Tibial nerve (tissue), 4 donors: ENCODE data around the gene HIGD1A. TPM values are rescaled to one million over a fixed set of nuclear protein-coding genes. Genes with fewer than 3 reads are reported as not detected.
A peak's percentile ranks its signal among the peaks of the same experiment; 100 is the strongest.

ENCODE experiments used
- DNase-seq, 2 donors: peaks; one replicate each; pipeline ENCODE4 v3.0.0-alpha.2; 2019; ENCODE audit warnings: low spot score in 2 of 2
- H3K27ac ChIP-seq, 4 donors: fragments of 200-600 bp; sonication (generic) in 3 of 4; one replicate each; pipeline ENCODE4 v1.5.1; 2017 to 2019; ENCODE audit warnings: mild to moderate bottlenecking in 1 of 4
- H3K27me3 ChIP-seq, 2 donors: fragments of 200-600 bp; sonication (generic) in 1 of 2; one replicate each; pipeline versions ENCODE4 v1.5.1 to v1.6.0; 2017 to 2019
- H3K36me3 ChIP-seq, 3 donors: fragments of 200-600 bp; sonication (generic); one replicate each; pipeline ENCODE4 v1.5.1; 2018 to 2019
- H3K4me1 ChIP-seq, 4 donors: fragments of 200-600 bp; sonication (generic) in 3 of 4; one replicate each; pipeline ENCODE4 v1.5.1; 2017 to 2019
- H3K4me3 ChIP-seq, 4 donors: fragments of 200-600 bp; sonication (generic) in 3 of 4; one replicate each; pipeline ENCODE4 v1.5.1; 2017 to 2019; ENCODE audit warnings: mild to moderate bottlenecking in 1 of 4, moderate library complexity in 1 of 4
- H3K9me3 ChIP-seq, 4 donors: fragments of 200-600 bp; sonication (generic) in 3 of 4; one replicate each; pipeline ENCODE4 v1.5.1; 2017 to 2019
- EP300 ChIP-seq, 2 donors: sonication (generic); formaldehyde crosslinking; IDR thresholded peaks; one replicate each; pipeline ENCODE4 v1.6.1; 2017; ENCODE audit warnings: antibody characterized with exemption in 2 of 2, mild to moderate bottlenecking in 1 of 2
- POLR2A ChIP-seq, 2 donors: fragments of 450-650 bp; IDR thresholded peaks; one replicate each; pipeline ENCODE4 v1.6.1; 2017; ENCODE audit warnings: antibody characterized with exemption in 2 of 2, mild to moderate bottlenecking in 2 of 2, moderate library complexity in 2 of 2
- WGBS, 2 donors: methylation state at CpG; one replicate each; pipeline ENCODE4 v1.1.5; 2018; 5-methylcytosine and 5-hydroxymethylcytosine counted together
- total RNA-seq, 4 donors: library from RNA; depleted of rRNA; stranded (reverse); fragments of >200 nt; gene quantifications; one replicate each; pipeline ENCODE4 v1.1.0, GENCODE V29; 2016
- TF ChIP-seq, protein P1 (sequence below), 5 experiments: fragments of 200-600 bp in 3 of 5; fragments of 450-650 bp in 2 of 5; sonication (generic) in 3 of 5; IDR thresholded peaks; one replicate each; pipeline ENCODE4 v1.5.1; 2016 to 2019; ENCODE audit warnings: antibody characterized with exemption in 5 of 5, mild to moderate bottlenecking in 3 of 5, moderate library complexity in 2 of 5

HIGD1A gene
- total RNA-seq, 4 donors from 2014 or later: 155 to 204 (median 186) TPM

DNA sequence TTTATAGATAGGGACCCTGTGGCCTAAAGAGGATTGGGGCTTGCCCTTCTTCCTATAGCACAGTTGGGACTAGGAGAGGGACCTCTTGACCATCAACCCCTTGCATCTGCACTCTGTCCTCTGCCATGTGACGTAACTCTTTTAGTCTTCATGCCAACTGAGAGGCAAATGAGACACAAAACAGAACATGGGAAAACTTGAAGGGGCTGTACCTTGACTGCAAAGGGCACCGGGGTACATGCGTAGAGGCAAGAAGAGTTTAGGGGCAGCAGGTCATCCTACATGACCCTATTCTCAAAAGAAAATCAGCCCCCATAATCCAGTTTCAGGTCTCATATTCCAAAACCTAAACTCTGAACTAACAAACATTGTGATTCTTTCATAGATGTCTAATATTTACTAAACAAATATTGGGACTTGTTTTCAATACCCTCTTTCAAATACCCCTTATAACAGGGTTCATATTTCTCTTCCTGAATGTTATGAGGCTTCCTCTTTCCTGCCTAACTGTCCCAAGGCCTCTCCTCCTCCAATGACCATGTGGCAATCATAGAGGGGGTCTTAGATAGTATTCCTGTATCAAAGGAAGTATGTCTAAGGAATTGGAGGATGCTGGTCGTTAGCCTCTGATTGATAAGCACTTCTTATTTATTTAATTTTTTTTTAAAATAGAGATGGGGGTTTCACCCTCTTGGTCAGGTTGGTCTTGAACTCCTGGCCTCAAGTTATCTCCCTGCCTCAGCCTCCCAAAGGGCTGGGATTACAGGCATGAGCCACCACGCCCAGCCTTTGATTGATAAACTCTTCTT is 25.5 kb upstream of the HIGD1A start:
- no peak overlapping the region for H3K4me3 ChIP-seq
- peaks cover 0 to 13% (median 4%) of the 10 kb centered on the region in 4 donors for H3K4me1 ChIP-seq
- TF ChIP-seq, protein P1, sequence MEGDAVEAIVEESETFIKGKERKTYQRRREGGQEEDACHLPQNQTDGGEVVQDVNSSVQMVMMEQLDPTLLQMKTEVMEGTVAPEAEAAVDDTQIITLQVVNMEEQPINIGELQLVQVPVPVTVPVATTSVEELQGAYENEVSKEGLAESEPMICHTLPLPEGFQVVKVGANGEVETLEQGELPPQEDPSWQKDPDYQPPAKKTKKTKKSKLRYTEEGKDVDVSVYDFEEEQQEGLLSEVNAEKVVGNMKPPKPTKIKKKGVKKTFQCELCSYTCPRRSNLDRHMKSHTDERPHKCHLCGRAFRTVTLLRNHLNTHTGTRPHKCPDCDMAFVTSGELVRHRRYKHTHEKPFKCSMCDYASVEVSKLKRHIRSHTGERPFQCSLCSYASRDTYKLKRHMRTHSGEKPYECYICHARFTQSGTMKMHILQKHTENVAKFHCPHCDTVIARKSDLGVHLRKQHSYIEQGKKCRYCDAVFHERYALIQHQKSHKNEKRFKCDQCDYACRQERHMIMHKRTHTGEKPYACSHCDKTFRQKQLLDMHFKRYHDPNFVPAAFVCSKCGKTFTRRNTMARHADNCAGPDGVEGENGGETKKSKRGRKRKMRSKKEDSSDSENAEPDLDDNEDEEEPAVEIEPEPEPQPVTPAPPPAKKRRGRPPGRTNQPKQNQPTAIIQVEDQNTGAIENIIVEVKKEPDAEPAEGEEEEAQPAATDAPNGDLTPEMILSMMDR (IDR thresholded peaks at IDR 0.05): no peak
- no peaks in the 10 kb centered on the region for H3K9me3 ChIP-seq
- no peaks in the 10 kb centered on the region for H3K36me3 ChIP-seq
- 84 to 85% methylated on average over 5 of the region's 5 CpGs for WGBS, 2 donors
- no peaks in the 10 kb centered on the region for H3K27me3 ChIP-seq
- DNase-seq: no peak
- no peak overlapping the region for H3K27ac ChIP-seq

DNA sequence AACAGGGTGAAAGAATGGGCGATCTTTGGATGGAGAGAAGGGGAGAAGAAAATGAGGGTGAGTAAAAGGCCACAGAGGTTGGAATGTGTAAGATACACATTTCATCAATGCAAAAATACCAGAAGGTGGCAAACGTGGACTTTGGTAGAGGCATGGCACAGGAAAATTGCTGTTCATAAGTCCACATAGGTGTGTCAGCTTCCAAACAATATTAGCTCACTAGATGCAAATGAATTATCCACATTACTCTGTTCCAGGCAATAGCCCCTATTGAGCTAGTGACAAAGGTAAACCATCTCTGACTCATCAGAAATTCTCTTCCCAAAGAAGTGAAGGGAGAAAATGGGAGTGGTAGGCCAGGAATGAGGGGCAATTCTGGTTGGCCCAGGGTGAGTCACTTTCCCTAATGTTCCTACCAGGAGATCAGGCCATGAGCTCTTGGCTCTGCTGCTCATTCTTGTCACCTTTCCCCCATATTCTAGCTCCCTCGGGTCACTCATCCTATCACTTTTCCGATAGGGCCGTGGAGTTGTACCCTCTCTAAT is 24.9 kb upstream of the HIGD1A start:
- no peaks in the 10 kb centered on the region for H3K27me3 ChIP-seq
- no peaks in the 10 kb centered on the region for H3K36me3 ChIP-seq
- H3K27ac ChIP-seq: peak overlapping the region in 1 of 4 donors; percentile 27
- DNase-seq: no peak
- no peaks in the 10 kb centered on the region for H3K9me3 ChIP-seq
- WGBS, 2 donors: 85 to 86% methylated on average over 5 of the region's 5 CpGs
- H3K4me3 ChIP-seq: no peak overlapping the region
- peaks cover 0 to 13% (median 4%) of the 10 kb centered on the region in 4 donors for H3K4me1 ChIP-seq
- TF ChIP-seq EP300 (IDR thresholded peaks at IDR 0.05): no peak
- no peak for TF ChIP-seq POLR2A (IDR thresholded peaks at IDR 0.05)
- TF ChIP-seq, protein P1 (IDR thresholded peaks at IDR 0.05): no peak

DNA sequence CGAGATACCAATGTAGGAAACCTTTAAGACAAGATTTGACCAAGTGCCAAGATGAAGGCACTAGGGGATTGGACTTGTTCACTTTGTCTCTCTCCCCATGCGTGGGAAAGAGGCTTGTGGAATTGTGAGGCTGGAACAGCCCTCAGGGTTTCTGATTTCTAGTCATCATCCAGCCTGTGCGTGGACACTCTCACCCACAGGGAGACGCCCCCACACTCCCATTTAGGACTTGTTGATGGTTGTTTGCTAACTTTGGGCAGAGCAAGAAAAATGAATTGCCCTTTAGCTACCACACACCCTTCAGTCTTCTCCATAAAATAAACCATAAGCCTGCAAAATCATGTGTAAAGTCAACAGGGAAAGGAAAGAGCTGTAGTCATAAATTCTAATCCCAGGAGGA is 23.4 kb upstream of the HIGD1A start:
- no peak for DNase-seq
- Histone ChIP-seq H3K27me3 (no peaks in the 10 kb centered on the region), H3K27ac (no peak overlapping the region), H3K4me1 (peaks cover 0 to 13% (median 4%) of the 10 kb centered on the region in 4 donors), H3K9me3 (no peaks in the 10 kb centered on the region), H3K4me3 (no peak overlapping the region), H3K36me3 (no peaks in the 10 kb centered on the region)
- no peak for TF ChIP-seq EP300 (IDR thresholded peaks at IDR 0.05)
- no peak for TF ChIP-seq POLR2A (IDR thresholded peaks at IDR 0.05)
- TF ChIP-seq, protein P1 (IDR thresholded peaks at IDR 0.05): no peak
- 49 to 69% methylated on average over 4 of the region's 4 CpGs for WGBS, 2 donors

DNA sequence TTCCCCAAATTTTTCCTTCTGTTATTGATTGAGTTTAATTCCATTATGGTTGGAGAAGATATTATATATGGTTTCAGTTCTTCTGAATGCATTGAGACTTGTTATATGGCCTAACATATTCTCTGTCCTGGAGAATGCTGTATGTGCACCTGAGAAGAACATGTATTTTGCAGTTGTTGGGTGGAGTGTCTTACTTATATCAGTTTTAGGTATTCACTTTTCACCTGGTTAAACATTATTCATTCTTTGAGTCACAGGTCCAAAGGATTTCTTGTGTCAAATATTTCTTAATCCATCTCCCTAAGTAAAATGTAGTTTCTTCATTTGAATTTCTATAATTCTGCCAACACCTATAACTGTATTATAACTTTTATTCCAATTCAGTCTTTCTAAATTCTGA is 22.7 kb upstream of the HIGD1A start:
- Histone ChIP-seq H3K27ac (no peak overlapping the region), H3K27me3 (no peaks in the 10 kb centered on the region), H3K36me3 (no peaks in the 10 kb centered on the region), H3K4me3 (no peak overlapping the region), H3K9me3 (no peaks in the 10 kb centered on the region), H3K4me1 (peaks cover 0 to 13% (median 4%) of the 10 kb centered on the region in 4 donors)
- TF ChIP-seq POLR2A (IDR thresholded peaks at IDR 0.05) (no peak), EP300 (IDR thresholded peaks at IDR 0.05) (no peak)
- TF ChIP-seq, protein P1 (IDR thresholded peaks at IDR 0.05): no peak
- no peak for DNase-seq

DNA sequence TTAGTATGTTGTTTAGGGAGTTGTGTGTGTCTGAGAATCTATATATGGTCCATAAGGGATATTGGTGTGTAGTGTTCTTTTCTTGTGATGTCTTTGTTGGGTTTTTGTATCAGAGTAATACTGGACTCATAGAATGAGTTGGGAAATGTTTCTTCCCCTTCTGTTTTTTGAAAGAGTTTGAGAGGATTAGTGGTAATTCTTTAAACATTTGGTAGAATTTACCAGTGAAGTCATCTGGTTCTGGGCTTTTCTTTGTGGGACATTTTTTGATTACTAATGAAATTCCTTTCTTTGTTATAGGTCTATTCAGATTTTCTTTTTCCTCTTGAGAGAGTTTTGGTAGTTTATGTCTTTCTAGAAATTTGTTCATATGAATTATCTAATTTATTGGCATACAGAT is 21.9 kb upstream of the HIGD1A start:
- Histone ChIP-seq H3K27ac (no peak overlapping the region), H3K27me3 (no peaks in the 10 kb centered on the region), H3K9me3 (no peaks in the 10 kb centered on the region), H3K4me1 (peaks cover 0 to 10% (median 2%) of the 10 kb centered on the region in 4 donors), H3K4me3 (no peak overlapping the region), H3K36me3 (no peaks in the 10 kb centered on the region)
- DNase-seq: no peak
- TF ChIP-seq POLR2A (IDR thresholded peaks at IDR 0.05) (no peak), EP300 (IDR thresholded peaks at IDR 0.05) (no peak)
- TF ChIP-seq, protein P1 (IDR thresholded peaks at IDR 0.05): no peak
